Endothelial cell of umbilical vein (primary cell): Measurements from ENCODE around the gene KCNIP1. TPM values are rescaled to one million over a fixed set of nuclear protein-coding genes. Genes with fewer than 3 reads are reported as not detected.

Source experiments
- BruUV-seq: library from RNA; stranded (reverse); fragments of 400-500 nt; replicated peaks from 2 replicates; lab custom pipeline; 2021; lab: Mats Ljungman, UMichigan
- CTCF ChIA-PET: fragments of 300-600, 350-600 bp; sonication (Branson Sonifier 250); formaldehyde crosslinking; loops from one replicate; lab custom pipeline; 2021; ENCODE audit warnings: antibody characterized with exemption, inconsistent platforms; lab: Charles Lee
- POLR2A ChIA-PET: fragments of 300-600, 350-600 bp; sonication (Branson Sonifier 250); formaldehyde crosslinking; loops from one replicate; lab custom pipeline; 2021; ENCODE audit warnings: antibody characterized with exemption, inconsistent platforms; lab: Charles Lee
- DNase-seq: peaks from one replicate; pipeline ENCODE4 v3.0.0-alpha.2; 2011; ENCODE audit warnings: low read depth, low spot score
- FAIRE-seq: peaks from 2 replicates; lab custom pipeline; 2011; peaks lifted over from hg19 to GRCh38; lab: Jason Lieb, UNC
- H2AFZ ChIP-seq: 2 replicates; pipeline ENCODE4 v1.6.0; 2012; ENCODE audit warnings: low read depth, low read length, control low read depth, inconsistent platforms
- H3K27ac ChIP-seq: 2 replicates; pipeline ENCODE4 v1.5.1; 2011; ENCODE audit warnings: low read depth, mild to moderate bottlenecking, control low read depth, low read length, moderate library complexity; ENCODE audit not compliant: insufficient read depth
- H3K27me3 ChIP-seq, 2 experiments: 2 replicates each; pipeline versions ENCODE4 v1.6.0 to v1.6.1; 2011; ENCODE audit warnings: low read length in 2 of 2, mixed read lengths in 1 of 2; ENCODE audit not compliant: control insufficient read depth in 2 of 2, insufficient read depth in 2 of 2
- H3K36me3 ChIP-seq, 2 experiments: 2 replicates in 1 of 2; 3 replicates in 1 of 2; pipeline ENCODE4 v1.5.1; 2011; ENCODE audit warnings: low read length in 2 of 2, mild to moderate bottlenecking in 1 of 2, moderate library complexity in 1 of 2; ENCODE audit not compliant: control insufficient read depth in 2 of 2, insufficient read depth in 2 of 2; ENCODE audit errors: extremely low read depth in 1 of 2
- H3K4me1 ChIP-seq: 3 replicates; pipeline ENCODE4 v1.5.1; 2011; ENCODE audit warnings: mild to moderate bottlenecking, low read length; ENCODE audit not compliant: control insufficient read depth, insufficient read depth; ENCODE audit errors: extremely low read depth
- H3K4me2 ChIP-seq: 2 replicates; pipeline ENCODE4 v1.6.1; 2011; ENCODE audit warnings: low read length, control low read depth, mixed read lengths; ENCODE audit not compliant: insufficient read depth
- H3K4me3 ChIP-seq, 3 experiments: fragments of 200-600 bp in 1 of 3; sonication (generic), shearing (Covaris generic) in 1 of 3; replicated peaks in 1 of 3; 2 replicates each; pipeline ENCODE4 v1.5.1; 2011 to 2016; ENCODE audit warnings: control low read depth in 3 of 3, low read length in 3 of 3, mild to moderate bottlenecking in 2 of 3, inconsistent platforms in 1 of 3, low read depth in 1 of 3, moderate library complexity in 1 of 3; ENCODE audit not compliant: insufficient read depth in 1 of 3
- H3K79me2 ChIP-seq: 2 replicates; pipeline ENCODE4 v1.6.0; 2012; ENCODE audit warnings: low read length, inconsistent platforms; ENCODE audit not compliant: control insufficient read depth, insufficient read depth
- H3K9ac ChIP-seq: replicated peaks from 2 replicates; pipeline ENCODE3; 2011; ENCODE audit warnings: low read length, control low read depth; ENCODE audit not compliant: insufficient read depth; ENCODE audit errors: extremely low read depth
- H3K9me1 ChIP-seq: replicated peaks from 3 replicates; pipeline ENCODE4 v1.6.0; 2011; ENCODE audit warnings: mild to moderate bottlenecking, low read length; ENCODE audit not compliant: control insufficient read depth, insufficient read depth; ENCODE audit errors: extremely low read depth
- H3K9me3 ChIP-seq: replicated peaks from 2 replicates; pipeline ENCODE4 v1.5.1; 2012; ENCODE audit warnings: low read length, inconsistent platforms; ENCODE audit not compliant: control insufficient read depth, insufficient read depth
- H4K20me1 ChIP-seq: replicated peaks from 2 replicates; pipeline ENCODE3; 2011; ENCODE audit warnings: mild to moderate bottlenecking, low read length; ENCODE audit not compliant: control insufficient read depth, insufficient read depth; ENCODE audit errors: extremely low read depth
- CTCF ChIP-seq, 2 donors: IDR thresholded peaks; 1 replicate in 1 of 2; 2 replicates in 1 of 2; pipeline ENCODE4 v1.5.1; 2011; ENCODE audit warnings: low read length in 2 of 2, mild to moderate bottlenecking in 2 of 2, moderate library complexity in 2 of 2, control low read depth in 1 of 2, inconsistent platforms in 1 of 2, low read depth in 1 of 2; ENCODE audit not compliant: insufficient read depth in 1 of 2; ENCODE audit errors: extremely low read depth in 1 of 2
- EZH2 ChIP-seq: IDR thresholded peaks from 2 replicates; pipeline ENCODE4 v1.6.1; 2012; ENCODE audit warnings: borderline replicate concordance, low read depth, mild to moderate bottlenecking, moderate library complexity, low read length, inconsistent platforms; ENCODE audit not compliant: severe bottlenecking
- FOS ChIP-seq: IDR thresholded peaks from 2 replicates; pipeline ENCODE4 v1.6.1; 2011; ENCODE audit warnings: mild to moderate bottlenecking, low read length, moderate library complexity, borderline replicate concordance; ENCODE audit not compliant: insufficient read depth
- GATA2 ChIP-seq: IDR thresholded peaks from 2 replicates; pipeline ENCODE4 v1.7.0; 2011; ENCODE audit warnings: low read depth, mild to moderate bottlenecking, moderate library complexity, mixed read lengths, low read length; ENCODE audit not compliant: insufficient read length, insufficient read depth
- JUN ChIP-seq: IDR thresholded peaks from 2 replicates; pipeline ENCODE4 v1.6.1; 2011; ENCODE audit warnings: borderline replicate concordance, low read depth; ENCODE audit not compliant: insufficient read length, insufficient read depth
- MYC ChIP-seq: IDR thresholded peaks from one replicate; pipeline ENCODE4 v1.6.1; 2011; ENCODE audit warnings: mild to moderate bottlenecking, low read depth, low read length
- POLR2A ChIP-seq: IDR thresholded peaks from 2 replicates; pipeline ENCODE4 v1.6.1; 2012; ENCODE audit warnings: low read depth, mild to moderate bottlenecking, control low read depth, low read length
- POLR2AphosphoS5 ChIP-seq: IDR thresholded peaks from 2 replicates; pipeline ENCODE4 v1.6.1; 2012; ENCODE audit warnings: low read depth, mild to moderate bottlenecking, control low read depth, low read length, moderate library complexity; ENCODE audit not compliant: insufficient read depth
- dilution Hi-C: fragments of 300-500 bp; cut with MboI; formaldehyde crosslinking; loops from one replicate; pipeline ENCODE4 v1.15.0; 2019; ENCODE audit warnings: low sequenced_read_pairs; ENCODE audit not compliant: extremely low pct_ligation_motif_present
- intact Hi-C: fragments of 100-400 bp; cut with micrococcal nuclease; formaldehyde crosslinking; loops from one replicate; pipeline ENCODE4 v1.10.0; 2022
- polyA plus RNA-seq, 4 experiments: library from polyadenylated mRNA; depleted of rRNA in 3 of 4; stranded (reverse) in 3 of 4; unstranded in 1 of 4; fragments of >200 nt; gene quantifications; 2 replicates each; pipeline versions ENCODE4 v1.2.1 to v1.2.3, GENCODE V29; 2011 to 2012; ENCODE audit warnings: missing spikeins in 1 of 4
- total RNA-seq: library from RNA; stranded (reverse); gene quantifications from 2 replicates; pipeline ENCODE4 v1.2.3, GENCODE V29; 2021

KCNIP1 gene
- total and polyA plus RNA-seq, 2 donors (not counting 3 experiments of a cell fraction or from before 2014, with no cell fraction given) = 0.15 TPM; not detected in 1

DNA sequence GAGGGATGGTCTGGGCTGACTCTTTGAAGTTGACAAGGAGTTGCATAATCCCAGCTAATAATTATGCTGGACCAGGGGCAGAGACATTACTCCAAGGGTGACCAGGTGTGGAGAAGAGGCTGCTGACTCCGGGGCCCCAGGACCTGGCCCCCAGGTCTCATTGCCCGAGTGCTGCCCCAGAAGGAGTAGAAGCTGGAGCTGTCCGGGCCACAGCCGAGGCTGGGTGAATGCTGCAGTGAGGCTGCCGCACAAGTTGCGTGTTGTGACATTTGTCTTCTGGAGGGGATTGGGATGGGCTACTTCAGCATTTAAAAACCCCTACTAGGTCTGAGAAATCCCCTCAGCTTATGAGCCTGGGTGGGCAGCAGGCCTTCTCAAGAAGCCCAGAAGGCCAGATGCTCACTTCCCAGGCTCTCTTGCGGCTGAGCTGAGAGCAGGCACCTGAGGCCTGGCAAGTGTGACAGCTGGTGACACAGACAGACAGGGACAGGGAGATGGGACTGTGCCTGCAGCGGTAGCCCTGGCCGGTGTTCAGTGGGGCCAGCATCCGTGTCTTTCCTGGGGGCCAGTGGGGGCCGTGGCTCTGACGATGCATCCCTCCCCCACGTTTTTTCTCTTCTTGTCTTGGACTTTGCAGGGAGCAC, 122.8 kb downstream of the KCNIP1 start:
- intact Hi-C loops = no loop called here

More for the DNA sequence above, 122.8 kb downstream of the KCNIP1 start:
- POLR2A ChIA-PET = no interaction called here
- TF ChIP-seq MYC = no peak
- TF ChIP-seq JUN = no peak
- no peak for TF ChIP-seq GATA2
- no peak for TF ChIP-seq CTCF (IDR thresholded peaks at IDR 0.05; ENCODE audit: extremely low read depth in 1 of 2, insufficient read depth in 1 of 2, low read depth in 1 of 2, low read length in 2 of 2)
- no peak for TF ChIP-seq POLR2A
- no peak for TF ChIP-seq EZH2
- TF ChIP-seq POLR2AphosphoS5 = no peak
- no peak for TF ChIP-seq FOS
- H2AFZ ChIP-seq = no peak overlapping the region
- H3K9me1 ChIP-seq = no peaks in the 10 kb centered on the region
- CTCF ChIA-PET = interaction anchor here (0.9 to 17.1 kb wide), 11 partner anchors 12 to 401 kb away, joined by 3 to 288 read pairs (median 6); no protein-coding TSS in a partner anchor
- no peak overlapping the region for H3K4me2 ChIP-seq
- H3K4me3 ChIP-seq = no peak overlapping the region
- H3K79me2 ChIP-seq = no peaks in the 10 kb centered on the region
- DNase-seq (no peak), FAIRE-seq (no peak)
- dilution Hi-C loops = no loop called here
- H3K9me3 ChIP-seq = no peaks in the 10 kb centered on the region
- H3K9ac ChIP-seq = no peak overlapping the region
- H3K4me1 ChIP-seq = no peaks in the 10 kb centered on the region
- no peaks in the 10 kb centered on the region for H3K36me3 ChIP-seq
- H3K27me3 ChIP-seq = peaks cover 0 to 2% of the 10 kb centered on the region in 2 experiments
- no peaks in the 10 kb centered on the region for H4K20me1 ChIP-seq
- no peak overlapping the region for H3K27ac ChIP-seq
- no TSS peak for BruUV-seq
